HUDEP-2 (cell line): ENCODE results near the gene LIMA1.
A peak's percentile ranks its signal among the peaks of the same experiment; 100 is the strongest.
"Not testable (repeated sequence)": the region's sequence is repeated elsewhere in the genome, so short reads cannot be mapped to it uniquely, and the experiment has no call there.

Experiments used
- DNase-seq, 76 experiments: peaks; one replicate each; lab custom pipeline; 2025; ENCODE audit not compliant: unreplicated experiment in 76 of 76; lab: John Stamatoyannopoulos, UW

The LIMA1 gene

DNA sequence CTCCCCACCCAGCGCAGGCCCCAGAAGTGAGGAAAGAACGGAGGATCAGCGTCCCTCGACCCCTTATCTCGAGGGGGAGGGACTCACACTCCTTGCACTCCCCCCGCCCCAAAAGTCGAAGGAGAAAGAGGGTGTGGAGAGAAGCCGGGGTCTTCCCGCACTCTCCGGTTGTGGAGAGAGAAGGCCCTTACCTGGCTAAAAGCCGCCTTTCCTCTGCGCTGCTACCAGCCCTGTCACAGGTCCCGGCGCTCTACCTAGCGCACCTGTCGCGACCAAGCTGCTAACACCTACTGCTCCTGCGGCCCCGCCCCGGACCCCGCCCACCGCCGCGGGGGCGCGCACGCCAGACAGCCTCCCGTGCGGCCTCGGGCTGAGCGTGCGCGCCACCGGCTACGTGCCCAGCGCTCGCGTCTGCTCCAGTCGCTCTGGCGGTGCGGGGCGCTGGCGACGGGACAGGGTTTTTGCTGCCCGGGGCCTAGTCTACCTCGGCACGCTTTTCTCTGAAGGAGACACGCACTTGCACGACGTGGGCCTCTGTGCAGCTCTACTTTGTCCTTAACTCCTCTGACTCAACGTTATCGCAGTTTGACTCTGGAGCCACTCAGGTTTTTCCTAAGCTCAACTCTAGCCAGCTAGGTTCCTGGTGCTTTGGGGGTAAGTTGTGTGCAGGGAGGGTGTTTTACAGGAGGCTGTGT is at the start of gene LIMA1:
LIMA1 (minus strand) TSS at position 292 of the 695 bp plus-strand sequence. CDS start 34,769 bp downstream, outside the sequence.
- peak in 73 of 76 experiments; percentile 26 to 93 (median 83) for DNase-seq

GRCh38 chr12:50331745-50332144 is 48.4 kb upstream of the LIMA1 start:
- no peak for DNase-seq

DNA sequence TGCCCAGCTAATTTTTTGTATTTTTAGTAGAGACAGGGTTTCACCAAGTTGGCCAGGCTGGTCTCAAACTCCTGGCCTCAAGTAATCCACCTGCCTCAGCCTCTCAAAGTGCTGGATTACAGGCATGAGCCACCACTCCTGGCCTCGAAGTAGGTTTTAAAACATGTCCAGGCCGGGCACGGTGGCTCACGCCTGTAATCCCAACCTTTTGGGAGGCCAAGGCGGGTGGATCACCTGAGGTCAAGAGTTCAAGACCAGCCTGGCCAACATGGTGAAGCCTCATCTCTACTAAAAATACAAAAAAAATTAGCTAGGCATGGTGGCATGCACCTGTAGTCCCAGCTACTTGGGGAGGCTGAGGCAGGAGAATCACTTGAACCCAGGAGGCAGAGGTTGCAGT is 45.3 kb upstream of the LIMA1 start:
- DNase-seq = not testable (repeated sequence)

- no peak for DNase-seq
Measured at GRCh38 chr12:50326590-50327284, 43.4 kb upstream of the LIMA1 start.

GRCh38 chr12:50325890-50326391 is 42.6 kb upstream of the LIMA1 start:
- DNase-seq = no peak

DNA sequence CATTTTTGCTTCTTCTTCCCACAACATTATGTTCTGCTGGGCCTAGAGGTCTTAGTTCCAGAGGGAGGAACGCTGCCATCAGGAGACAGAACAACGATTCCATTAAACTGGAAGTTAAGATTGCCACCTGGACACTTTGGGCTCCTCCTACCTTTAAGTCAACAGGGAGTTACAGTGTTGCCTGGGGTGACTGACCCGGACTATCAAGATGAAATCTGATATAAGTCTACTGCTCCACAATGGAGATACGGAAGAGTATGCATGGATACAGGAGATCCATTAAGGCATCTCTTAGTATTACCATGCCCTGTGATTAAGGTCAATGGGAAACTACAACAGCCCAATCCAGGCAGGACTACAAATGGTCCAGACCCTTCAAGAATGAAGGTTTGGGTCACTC is 41.5 kb upstream of the LIMA1 start:
- not testable (repeated sequence) for DNase-seq

- DNase-seq = not testable (repeated sequence)
Measured at GRCh38 chr12:50324077-50324476, 40.8 kb upstream of the LIMA1 start.

- DNase-seq = no peak
Measured at GRCh38 chr12:50322206-50322605, 38.9 kb upstream of the LIMA1 start.

DNA sequence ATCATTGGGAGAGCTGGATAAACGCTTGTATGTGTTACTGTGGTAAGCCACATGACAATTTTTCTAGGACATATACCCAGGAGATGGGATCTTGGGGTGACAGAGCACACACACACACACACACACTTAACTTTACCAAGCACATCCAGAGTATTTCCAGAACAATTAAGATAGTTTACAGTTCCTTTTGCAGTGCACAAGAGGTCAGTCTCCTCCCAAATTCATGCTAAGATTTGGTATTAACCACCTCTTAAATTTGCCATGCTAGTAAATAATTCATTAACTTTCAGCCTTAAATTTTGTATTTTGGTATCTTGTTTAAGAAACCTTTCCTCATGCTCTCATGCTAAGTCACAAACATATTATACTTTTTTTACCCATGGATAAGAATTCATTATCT is 33.9 kb upstream of the LIMA1 start:
- no peak for DNase-seq

DNA sequence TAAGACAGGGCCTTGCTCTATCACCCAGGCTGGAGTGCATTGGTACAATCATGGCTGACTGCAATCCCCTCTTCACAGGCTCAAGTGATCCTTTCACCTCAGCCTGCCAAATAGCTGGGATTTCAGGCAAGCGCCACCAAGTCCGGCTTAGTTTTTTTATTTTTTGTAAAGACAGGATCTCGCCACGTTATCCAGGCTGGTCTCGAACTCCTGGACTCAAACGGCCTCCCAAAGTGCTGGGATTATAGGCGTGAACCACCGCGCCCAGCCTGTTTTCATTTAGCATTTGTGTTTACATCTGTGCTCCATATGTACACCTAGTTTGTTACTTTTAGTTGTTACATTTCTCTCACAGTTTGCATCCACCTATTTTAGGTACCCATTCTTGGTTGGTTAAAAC is 32.5 kb upstream of the LIMA1 start:
- DNase-seq = no peak

- DNase-seq = peak in 6 of 76 experiments; percentile 2 to 35 (median 6)
Measured at GRCh38 chr12:50314636-50315312, 31.5 kb upstream of the LIMA1 start.

GRCh38 chr12:50313971-50314370 is 30.7 kb upstream of the LIMA1 start:
- DNase-seq = not testable (repeated sequence)

DNA sequence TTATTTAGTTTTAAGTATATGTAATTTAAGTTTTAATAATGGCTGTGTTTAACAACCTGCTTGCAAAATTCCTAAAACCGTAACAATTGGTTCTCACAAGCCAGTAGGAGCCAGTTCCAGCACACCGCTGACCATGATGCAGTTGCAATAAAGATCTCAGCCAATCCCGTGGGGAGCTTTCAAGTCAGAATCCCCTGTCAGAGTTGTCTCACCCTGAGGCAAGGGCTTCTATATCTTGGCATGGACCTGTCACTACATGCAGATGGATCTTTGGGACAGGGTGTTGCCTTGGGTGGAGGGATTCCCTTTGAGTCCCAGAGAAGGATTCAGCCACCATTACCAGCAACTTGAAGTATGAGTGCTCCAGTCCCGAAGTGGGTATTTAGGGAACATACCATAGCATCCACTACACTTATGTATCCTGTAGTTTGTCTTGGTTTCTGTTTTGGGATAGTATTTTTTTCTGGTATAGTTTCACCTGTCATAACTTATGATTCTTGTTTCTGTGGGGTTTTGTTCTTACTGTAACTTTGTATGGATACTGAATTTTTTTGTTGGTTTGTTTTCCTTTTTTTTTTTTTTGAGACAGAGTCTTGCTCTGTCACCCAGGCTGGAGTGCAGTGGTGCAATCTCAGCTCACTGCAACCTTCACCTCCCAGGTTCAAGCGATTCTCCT is 30.1 kb upstream of the LIMA1 start:
- DNase-seq = no peak

- DNase-seq = not testable (repeated sequence)
Measured at GRCh38 chr12:50311858-50312609, 28.7 kb upstream of the LIMA1 start.

DNA sequence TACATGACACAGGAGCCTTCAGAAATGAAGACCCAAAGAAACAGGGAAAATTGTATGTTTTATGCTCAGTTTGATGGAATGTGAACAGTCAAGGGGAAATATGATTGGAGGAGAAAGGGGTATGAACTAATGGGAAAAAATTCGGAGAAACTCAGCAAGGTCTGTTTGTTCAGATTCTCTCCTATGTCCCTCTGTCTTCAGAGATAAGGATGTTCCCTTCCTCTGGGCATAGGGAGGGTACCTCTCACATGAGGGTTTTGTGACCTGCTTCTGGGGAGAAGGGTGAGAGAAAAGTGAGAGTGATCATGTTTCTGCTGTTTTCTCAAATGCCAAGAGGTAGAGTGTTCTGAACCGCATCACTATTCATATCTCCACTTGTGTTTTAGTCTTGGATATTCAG is 26.6 kb upstream of the LIMA1 start:
- DNase-seq = peak in 49 of 76 experiments; percentile 2 to 72 (median 32)

- DNase-seq = no peak
Measured at GRCh38 chr12:50302686-50303085, 19.4 kb upstream of the LIMA1 start.

DNA sequence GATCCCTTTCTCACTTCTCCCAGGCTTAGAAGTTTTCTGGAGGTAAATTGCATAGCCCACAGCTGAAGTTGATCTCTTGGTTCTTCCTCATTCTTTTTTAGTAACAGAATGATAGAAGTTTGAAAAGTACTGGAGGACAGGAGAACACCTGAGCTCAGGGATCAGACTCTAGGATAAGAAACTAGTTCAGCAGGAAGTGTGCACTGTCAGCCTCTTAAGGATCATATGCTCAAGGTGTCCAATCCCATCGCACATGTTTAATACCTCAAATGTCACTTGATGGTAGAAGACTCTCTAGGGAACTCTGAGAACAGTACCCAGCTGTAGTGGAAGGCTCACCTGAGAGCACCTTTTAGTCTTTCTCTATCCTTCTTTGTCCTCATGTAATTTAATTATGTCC is 14.7 kb upstream of the LIMA1 start:
- no peak for DNase-seq

GRCh38 chr12:50297027-50297426 is 13.7 kb upstream of the LIMA1 start:
- no peak for DNase-seq

DNA sequence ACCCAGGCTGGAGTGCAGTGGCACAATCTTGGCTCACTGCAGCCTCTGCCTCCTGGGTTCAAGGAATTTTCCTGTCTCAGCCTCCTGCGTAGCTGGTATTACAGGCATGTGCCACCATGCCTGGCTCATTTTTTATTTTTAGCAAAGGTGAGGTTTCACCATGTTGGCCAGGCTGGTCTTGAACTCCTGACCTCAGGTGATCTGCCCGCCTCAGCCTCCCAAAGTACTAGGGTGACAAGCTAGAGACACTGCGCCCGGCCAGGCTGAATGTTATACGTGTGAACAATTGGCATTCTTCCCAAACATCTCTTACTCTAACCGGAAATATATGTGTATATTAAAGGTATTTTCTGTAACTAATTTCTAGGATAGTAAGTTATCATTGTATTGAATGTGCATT is 13.2 kb upstream of the LIMA1 start:
- DNase-seq = no peak

DNA sequence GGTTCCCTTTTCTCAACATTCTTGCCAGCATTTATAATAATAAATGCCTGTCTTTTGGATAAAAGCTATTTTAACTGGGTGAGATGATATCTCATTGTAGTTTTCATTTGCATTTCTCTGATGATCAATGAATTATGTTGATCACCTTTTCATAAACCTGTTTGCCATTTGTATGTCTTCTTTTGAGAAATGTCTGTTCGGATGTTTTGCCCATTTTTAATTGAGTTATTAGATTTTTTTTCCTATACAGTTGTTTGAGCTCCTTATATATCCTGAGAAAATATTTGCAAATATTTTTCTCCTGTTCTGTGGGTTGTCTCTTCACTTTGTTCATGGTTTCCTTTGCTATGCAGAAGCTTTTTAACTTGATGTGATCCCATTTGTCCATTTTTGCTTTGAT is 8.1 kb upstream of the LIMA1 start:
- no peak for DNase-seq
